Large intestine (tissue), 3 donors: Measurements from ENCODE around the gene TTLL7. TPM values are rescaled to one million over a fixed set of nuclear protein-coding genes. Genes with fewer than 3 reads are reported as not detected.

Experiments used
- DNase-seq, 2 donors: peaks; one replicate each; pipeline versions ENCODE4 v3.0.0 to v3.0.0-alpha.2; 2013
- H3K27ac ChIP-seq: one replicate; pipeline ENCODE4 v1.5.1; 2013; ENCODE audit warnings: low read length
- H3K27me3 ChIP-seq: 2 replicates; pipeline ENCODE4 v1.6.1; 2013; ENCODE audit warnings: low read length; ENCODE audit not compliant: control insufficient read depth, insufficient read depth
- H3K36me3 ChIP-seq: 2 replicates; pipeline ENCODE4 v1.6.1; 2013; ENCODE audit warnings: low read length; ENCODE audit not compliant: control insufficient read depth, insufficient read depth
- H3K4me1 ChIP-seq: one replicate; pipeline ENCODE4 v1.6.1; 2013; ENCODE audit warnings: low read length; ENCODE audit not compliant: control insufficient read depth, insufficient read depth
- H3K4me3 ChIP-seq: one replicate; pipeline ENCODE4 v1.5.1; 2013; ENCODE audit warnings: low read length
- H3K9me3 ChIP-seq: one replicate; pipeline ENCODE4 v1.6.1; 2013; ENCODE audit warnings: mild to moderate bottlenecking, low read depth, low read length, moderate library complexity; ENCODE audit not compliant: control insufficient read depth
- WGBS: methylation state at CpG from one replicate; pipeline ENCODE4 v1.1.5; 2013; ENCODE audit warnings: low lambda C conversion rate; ENCODE audit not compliant: insufficient coverage; 5-methylcytosine and 5-hydroxymethylcytosine counted together
- polyA plus RNA-seq: library from polyadenylated mRNA; unstranded; fragments of 120-200 nt; gene quantifications from one replicate; pipeline ENCODE4 v1.2.1, GENCODE V29; 2013

TTLL7 gene
- polyA plus RNA-seq, 1 donor, result 6.3 TPM

DNA sequence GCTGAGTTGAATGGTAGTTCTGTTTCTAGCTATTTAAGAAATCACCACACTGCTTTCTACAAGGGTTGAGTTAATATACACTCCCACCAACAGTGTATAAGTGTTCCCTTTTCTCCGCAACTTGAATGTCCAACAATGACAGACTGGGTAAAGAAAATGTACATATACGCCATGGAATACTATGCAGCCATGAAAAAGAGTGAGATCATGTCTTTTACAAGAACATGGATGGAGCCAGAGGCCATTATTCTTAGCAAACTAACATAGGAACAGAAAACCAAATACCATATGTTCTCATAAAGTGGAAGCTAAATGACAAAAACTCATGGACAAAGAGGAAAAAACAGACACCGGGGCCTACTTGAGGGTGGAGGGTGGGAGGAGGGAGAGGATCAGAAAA is 14.8 kb upstream of the TTLL7 start:
- no peak for DNase-seq
- H3K27ac ChIP-seq, result no peak overlapping the region
- H3K4me1 ChIP-seq, result no peaks in the 10 kb centered on the region
- no peaks in the 10 kb centered on the region for H3K9me3 ChIP-seq
- no peaks in the 10 kb centered on the region for H3K36me3 ChIP-seq
- no peaks in the 10 kb centered on the region for H3K27me3 ChIP-seq
- 100% methylated on average over 2 of the region's 3 CpGs for WGBS
- H3K4me3 ChIP-seq, result no peak overlapping the region

DNA sequence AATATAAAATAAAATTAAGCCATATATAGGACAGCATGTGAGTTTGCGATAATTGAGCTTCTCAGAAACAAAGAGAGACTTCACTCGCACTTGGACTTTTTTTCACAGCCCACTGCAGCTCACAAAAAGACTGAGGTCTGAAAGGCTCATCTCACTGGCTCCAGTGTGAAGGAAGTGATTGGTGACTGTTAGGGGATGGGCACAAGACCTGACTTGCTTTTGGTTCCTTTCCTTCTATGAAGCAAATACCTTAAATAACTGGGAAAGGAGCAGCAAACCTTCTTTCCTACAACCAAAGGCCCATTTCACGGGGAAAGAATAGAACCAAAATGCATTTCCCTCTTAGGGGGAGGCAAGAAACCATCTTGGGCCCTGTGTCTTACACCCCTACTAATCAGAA is 13.1 kb upstream of the TTLL7 start:
- no peaks in the 10 kb centered on the region for H3K27me3 ChIP-seq
- no peak overlapping the region for H3K27ac ChIP-seq
- no peak overlapping the region for H3K4me3 ChIP-seq
- no peaks in the 10 kb centered on the region for H3K36me3 ChIP-seq
- no peaks in the 10 kb centered on the region for H3K9me3 ChIP-seq
- WGBS, result no CpG with 5 or more reads among the region's 3 CpGs
- H3K4me1 ChIP-seq, result no peaks in the 10 kb centered on the region
- no peak for DNase-seq

DNA sequence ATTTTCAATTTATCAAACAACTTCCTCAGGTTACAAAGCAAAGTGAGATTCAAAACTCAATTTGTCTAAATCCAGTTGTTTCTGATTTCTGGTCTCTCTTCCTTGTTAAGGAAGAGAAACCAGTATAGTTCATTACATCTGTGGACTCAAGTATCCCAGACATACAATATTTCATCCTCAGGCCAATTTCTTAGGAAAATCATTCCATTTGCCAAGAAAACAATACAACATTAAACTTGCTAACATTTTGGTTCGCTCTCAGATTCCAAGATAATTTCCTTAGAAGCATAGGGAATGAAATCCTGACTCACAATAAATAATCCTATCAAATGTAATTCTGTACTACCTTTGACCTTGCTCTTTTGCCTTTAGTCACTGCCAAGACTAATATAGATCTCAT is 11.2 kb upstream of the TTLL7 start:
- H3K4me3 ChIP-seq, result no peak overlapping the region
- no peak for DNase-seq
- no peaks in the 10 kb centered on the region for H3K36me3 ChIP-seq
- H3K27me3 ChIP-seq, result peaks cover 3% of the 10 kb centered on the region
- H3K27ac ChIP-seq, result no peak overlapping the region
- no CpG with 5 or more reads among the region's 1 CpG for WGBS
- H3K4me1 ChIP-seq, result no peaks in the 10 kb centered on the region
- no peaks in the 10 kb centered on the region for H3K9me3 ChIP-seq

DNA sequence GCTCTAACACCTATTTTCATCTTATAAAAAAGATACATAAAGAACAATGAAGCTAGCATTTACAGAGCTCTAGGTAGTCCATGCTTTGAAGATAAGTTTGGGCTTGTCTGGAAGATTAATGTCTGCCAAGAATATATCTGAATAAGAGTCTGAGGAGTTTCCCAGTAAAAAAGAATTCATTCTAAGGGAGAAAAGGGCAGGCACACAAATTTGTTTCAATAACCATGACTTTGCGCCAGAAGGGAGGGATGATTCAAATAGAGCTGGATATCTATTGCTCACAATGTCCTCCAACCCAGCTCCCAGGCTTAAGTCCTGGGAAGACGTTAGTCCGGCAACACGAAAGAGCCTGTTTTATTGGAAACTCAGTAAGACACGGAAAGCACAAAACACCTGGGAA is 9.7 kb upstream of the TTLL7 start:
- no peak overlapping the region for H3K27ac ChIP-seq
- no peak overlapping the region for H3K4me3 ChIP-seq
- 100% methylated on average over 4 of the region's 5 CpGs for WGBS
- no peak for DNase-seq
- peaks cover 4% of the 10 kb centered on the region for H3K27me3 ChIP-seq
- H3K36me3 ChIP-seq, result no peaks in the 10 kb centered on the region
- H3K4me1 ChIP-seq, result no peaks in the 10 kb centered on the region
- H3K9me3 ChIP-seq, result no peaks in the 10 kb centered on the region

DNA sequence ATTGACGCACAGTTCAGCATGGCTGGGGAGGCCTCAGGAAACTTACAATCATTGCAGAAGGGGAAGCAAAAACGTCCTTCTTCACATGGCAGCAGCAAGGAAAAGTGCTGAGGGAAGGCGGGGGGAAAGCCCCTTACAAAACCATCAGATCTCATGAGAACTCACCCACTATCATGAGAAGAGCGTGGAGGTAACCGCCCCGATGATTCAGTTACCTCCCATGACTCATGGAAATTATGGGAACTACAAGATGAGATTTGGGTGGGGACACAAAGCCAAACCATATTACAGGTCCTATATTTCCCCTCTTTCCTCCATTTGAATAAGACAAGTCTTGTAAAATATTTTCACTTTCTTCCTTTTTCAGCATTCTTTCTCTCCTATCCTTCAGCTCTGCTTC is 7.7 kb upstream of the TTLL7 start:
- Histone ChIP-seq H3K27ac (no peak overlapping the region), H3K27me3 (peaks cover 10% of the 10 kb centered on the region), H3K9me3 (no peaks in the 10 kb centered on the region), H3K4me3 (no peak overlapping the region), H3K4me1 (no peaks in the 10 kb centered on the region), H3K36me3 (no peaks in the 10 kb centered on the region)
- DNase-seq, result no peak
- whole genome bisulfite sequencing, result 100% methylated on average over 3 of the region's 6 CpGs

DNA sequence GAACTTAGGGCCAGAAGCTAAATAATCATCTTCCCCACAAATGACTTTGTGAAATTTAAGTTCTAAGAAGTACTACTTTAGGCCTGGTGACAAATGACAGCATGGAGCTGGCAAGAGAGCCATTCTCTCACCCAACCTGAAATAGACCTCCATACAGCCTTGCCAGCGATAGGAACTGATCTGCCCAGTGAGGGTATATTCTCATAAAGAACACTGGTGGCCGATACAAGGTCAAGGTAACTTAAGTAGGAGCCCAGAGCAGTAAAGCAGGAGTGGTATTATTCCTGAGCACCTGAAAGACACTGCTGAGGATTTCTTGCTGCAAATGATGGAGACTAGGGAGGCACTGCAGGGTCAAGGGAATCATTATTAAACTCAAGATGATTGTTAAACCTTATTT is 2.6 kb upstream of the TTLL7 start:
- Histone ChIP-seq H3K4me3 (no peak overlapping the region), H3K9me3 (no peaks in the 10 kb centered on the region), H3K27ac (no peak overlapping the region), H3K36me3 (no peaks in the 10 kb centered on the region), H3K27me3 (peaks cover 45% of the 10 kb centered on the region), H3K4me1 (no peaks in the 10 kb centered on the region)
- no peak for DNase-seq
- no CpG with 5 or more reads among the region's 2 CpGs for WGBS

DNA sequence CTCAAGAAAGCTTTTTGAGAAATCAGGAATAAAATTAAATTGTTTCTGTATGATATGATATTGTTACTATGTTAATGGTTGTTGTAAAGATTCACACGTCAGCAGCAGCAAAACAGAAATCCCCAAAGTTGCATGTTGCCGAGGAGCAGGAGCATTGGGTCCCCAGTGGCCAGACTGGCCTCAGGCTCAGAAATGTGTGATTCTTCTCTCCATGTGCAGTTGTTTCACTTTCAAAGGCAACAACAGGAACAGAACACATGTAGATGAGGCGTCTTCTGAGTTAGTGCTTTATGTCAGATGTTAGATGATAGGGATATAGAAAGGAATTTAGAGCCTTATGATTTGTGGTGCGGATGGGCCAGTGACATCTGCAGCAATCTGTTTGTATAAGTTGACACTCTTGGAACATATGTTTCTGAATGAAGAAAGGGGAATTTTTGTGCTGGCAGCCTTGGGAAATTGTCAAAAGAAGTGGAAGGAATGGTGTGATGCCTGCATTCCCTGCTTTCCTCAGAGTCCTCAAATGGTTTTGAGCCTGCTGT is 2.1 kb upstream of the TTLL7 start:
- no CpG with 5 or more reads among the region's 4 CpGs for WGBS

DNA sequence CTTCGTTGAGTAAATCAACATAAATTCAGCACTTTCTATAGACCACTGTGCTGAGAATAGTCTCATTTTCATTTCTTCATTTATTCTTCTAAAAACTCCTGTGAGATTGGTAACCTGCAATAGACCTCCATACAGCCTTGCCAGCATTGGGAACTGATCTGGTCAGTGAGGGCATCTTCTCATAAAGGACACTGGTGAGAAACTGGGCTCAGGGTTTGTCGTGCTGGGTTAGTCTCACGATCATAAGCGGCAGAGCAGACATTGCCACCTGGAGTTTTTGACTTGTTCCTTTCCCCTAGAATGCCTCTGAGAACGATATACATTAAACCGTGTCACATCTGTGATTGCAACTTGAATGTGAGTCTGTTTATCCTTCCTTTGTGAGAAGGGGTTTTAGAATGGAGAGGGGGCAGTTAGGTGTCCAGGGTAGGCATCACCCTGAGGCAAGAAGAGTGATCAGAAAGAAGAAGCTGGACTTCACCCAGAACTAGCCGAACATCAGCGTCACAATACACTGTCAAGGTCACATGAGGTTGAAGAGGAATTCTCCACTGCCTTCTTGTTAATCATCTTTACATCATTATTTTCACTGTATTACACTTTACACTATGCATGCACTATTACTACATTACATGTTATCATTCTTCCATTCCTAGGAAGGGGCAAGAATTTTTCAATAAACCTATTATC is 1.4 kb upstream of the TTLL7 start:
- Histone ChIP-seq H3K4me1 (no peaks in the 10 kb centered on the region), H3K9me3 (no peaks in the 10 kb centered on the region), H3K27me3 (peaks cover 45% of the 10 kb centered on the region), H3K36me3 (no peaks in the 10 kb centered on the region), H3K4me3 (no peak overlapping the region), H3K27ac (no peak overlapping the region)
- WGBS, result 100% methylated on average over 1 of the region's 8 CpGs
- DNase-seq, result no peak

More for the DNA sequence above, 2.1 kb upstream of the TTLL7 start:
- H3K27ac ChIP-seq, result no peak overlapping the region
- no peak for DNase-seq
- peaks cover 45% of the 10 kb centered on the region for H3K27me3 ChIP-seq
- no peak overlapping the region for H3K4me3 ChIP-seq
- no peaks in the 10 kb centered on the region for H3K9me3 ChIP-seq
- no peaks in the 10 kb centered on the region for H3K4me1 ChIP-seq
- H3K36me3 ChIP-seq, result no peaks in the 10 kb centered on the region

DNA sequence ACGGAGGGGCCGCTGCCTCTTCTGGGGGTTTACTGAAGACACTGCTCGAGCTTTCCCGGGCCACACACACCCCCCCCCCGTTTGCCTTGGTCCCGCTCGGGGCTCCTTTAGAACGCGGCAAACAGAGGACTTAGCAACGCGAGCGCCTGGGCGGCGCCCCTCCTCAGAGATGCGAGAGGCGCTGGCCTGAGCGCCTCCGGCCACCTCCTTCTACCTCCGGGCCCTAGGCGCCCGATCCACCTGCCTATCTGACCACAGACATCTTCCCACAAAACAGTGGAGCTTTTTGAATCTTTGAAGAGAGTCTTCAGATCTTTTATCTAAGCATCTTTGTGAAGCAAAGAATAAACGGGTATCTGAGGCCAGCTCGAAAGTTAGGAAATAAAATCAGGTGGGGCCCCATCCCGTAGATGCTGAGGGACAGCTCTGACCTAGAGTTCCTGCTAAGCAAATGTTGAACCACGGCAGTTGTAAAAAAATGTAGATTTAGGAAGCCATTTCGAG is 436 bp upstream of the TTLL7 start:
- Histone ChIP-seq H3K9me3 (no peaks in the 10 kb centered on the region), H3K4me3 (peak overlapping the region; percentile 79), H3K36me3 (no peaks in the 10 kb centered on the region), H3K27me3 (peaks cover 50% of the 10 kb centered on the region), H3K27ac (no peak overlapping the region), H3K4me1 (no peaks in the 10 kb centered on the region)
- 0% methylated on average over 1 of the region's 26 CpGs for WGBS
- DNase-seq, result peak in 1 of 2 donors; percentile 35

DNA sequence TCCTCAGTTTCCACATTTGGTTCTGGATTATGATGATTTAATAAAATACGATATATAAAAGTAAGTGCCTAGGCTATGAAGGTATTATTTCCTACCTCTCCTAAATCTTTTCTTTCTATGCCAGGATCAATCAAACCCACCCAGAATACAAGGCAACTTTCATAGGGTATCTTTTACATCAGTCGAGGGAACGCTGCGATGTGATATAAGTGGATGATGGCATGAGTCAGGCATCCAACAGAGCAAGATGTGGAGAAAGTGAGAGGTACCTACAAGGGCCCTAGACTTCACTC is 781 bp downstream of the TTLL7 start:
- WGBS, result no CpG with 5 or more reads among the region's 4 CpGs
- Histone ChIP-seq H3K36me3 (no peaks in the 10 kb centered on the region), H3K9me3 (no peaks in the 10 kb centered on the region), H3K27me3 (peaks cover 51% of the 10 kb centered on the region), H3K4me3 (peak overlapping the region; percentile 79), H3K27ac (no peak overlapping the region), H3K4me1 (no peaks in the 10 kb centered on the region)
- no peak for DNase-seq

DNA sequence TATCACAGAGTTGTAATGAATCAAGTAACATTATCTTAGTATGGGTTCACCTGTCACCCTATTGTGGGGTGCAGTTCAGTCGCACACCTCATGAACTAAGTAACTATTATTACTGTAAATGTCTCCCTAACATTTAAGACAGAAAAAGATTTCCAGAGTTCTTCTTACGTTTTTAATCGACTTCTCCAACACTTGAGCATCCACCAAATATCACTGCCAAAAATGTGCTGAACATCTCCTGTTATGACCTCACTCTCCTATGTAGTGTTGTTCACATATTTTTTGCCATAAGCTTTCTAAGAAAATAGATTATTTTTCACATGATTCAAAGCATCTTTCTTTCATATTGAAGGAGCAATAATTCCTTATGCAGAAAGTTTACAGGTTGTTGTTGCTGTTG is 1.3 kb downstream of the TTLL7 start:
- no peaks in the 10 kb centered on the region for H3K9me3 ChIP-seq
- 74% methylated on average over 3 of the region's 3 CpGs for WGBS
- no peaks in the 10 kb centered on the region for H3K4me1 ChIP-seq
- DNase-seq, result no peak
- H3K27ac ChIP-seq, result no peak overlapping the region
- peaks cover 51% of the 10 kb centered on the region for H3K27me3 ChIP-seq
- H3K4me3 ChIP-seq, result no peak overlapping the region
- H3K36me3 ChIP-seq, result no peaks in the 10 kb centered on the region
